Stimulated activated CD8-positive, alpha-beta memory T cell treated with anti-CD3 and anti-CD28 coated beads, Interleukin-2, amount 100 ng/mL, for 48 hours (primary cell): ENCODE data around the gene PTPRM.

Experiments used
- DNase-seq, 2 donors: peaks; one replicate each; pipeline ENCODE4 v3.0.0-alpha.2; 2020; ENCODE audit warnings: low read depth in 2 of 2

The PTPRM gene

DNA sequence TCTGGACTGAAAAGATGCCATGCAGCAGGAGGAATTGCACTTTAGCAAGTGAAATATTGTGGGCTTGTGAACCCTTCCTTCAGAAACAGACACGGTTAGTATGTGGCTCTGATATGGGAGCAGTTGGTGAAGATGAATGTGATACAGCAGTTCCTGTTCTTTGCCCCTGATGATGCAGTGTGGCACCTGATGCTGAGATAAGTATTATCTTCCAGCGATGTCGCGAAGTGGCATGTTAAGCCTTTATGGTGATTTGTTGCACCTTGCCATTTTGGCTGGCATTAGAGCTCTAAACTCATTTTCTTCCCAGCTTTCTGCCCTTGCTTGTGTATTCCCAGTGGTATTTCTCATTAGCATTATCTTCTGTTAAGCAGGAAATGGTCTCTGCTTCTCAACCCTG, 600.6 kb downstream of the PTPRM start:
- DNase-seq = no peak

DNA sequence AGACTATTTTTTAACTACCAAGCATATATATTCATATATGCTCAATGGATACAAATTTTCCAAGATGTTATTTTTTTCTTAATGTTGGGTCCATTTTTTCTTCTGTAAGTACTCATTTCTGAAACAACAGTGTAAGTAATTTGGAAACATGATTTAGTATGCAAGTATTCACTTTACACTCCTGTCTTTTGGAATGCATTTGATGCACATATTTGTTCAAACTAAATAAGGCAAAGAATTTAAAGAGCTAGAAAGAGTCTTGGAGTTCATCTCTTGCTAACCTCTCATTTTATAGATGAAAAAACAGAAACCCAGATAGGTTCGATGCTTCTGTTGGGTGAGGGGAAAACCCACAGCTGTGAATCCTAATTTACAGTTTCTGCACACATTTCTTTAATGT, 602.6 kb downstream of the PTPRM start:
- DNase-seq = no peak

DNA sequence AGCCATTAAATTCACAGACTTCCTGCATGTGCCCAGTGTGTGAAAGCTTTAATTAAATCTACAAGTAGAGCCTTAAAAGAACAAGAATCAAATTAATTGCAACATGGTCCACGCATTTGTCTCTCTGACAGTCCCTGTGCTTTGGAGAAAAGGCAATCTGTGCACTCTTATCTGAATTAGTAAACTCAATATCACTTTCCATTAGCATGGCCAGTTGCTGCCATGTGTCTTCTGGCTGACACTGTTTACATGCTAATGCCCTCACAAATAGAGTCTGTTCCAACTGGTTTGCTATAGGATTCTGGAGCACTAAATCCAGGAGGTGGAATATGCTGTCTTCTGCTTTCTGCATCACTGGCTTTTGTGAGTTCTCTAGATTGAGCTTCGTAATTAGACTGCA, 607.7 kb downstream of the PTPRM start:
- DNase-seq = no peak

DNA sequence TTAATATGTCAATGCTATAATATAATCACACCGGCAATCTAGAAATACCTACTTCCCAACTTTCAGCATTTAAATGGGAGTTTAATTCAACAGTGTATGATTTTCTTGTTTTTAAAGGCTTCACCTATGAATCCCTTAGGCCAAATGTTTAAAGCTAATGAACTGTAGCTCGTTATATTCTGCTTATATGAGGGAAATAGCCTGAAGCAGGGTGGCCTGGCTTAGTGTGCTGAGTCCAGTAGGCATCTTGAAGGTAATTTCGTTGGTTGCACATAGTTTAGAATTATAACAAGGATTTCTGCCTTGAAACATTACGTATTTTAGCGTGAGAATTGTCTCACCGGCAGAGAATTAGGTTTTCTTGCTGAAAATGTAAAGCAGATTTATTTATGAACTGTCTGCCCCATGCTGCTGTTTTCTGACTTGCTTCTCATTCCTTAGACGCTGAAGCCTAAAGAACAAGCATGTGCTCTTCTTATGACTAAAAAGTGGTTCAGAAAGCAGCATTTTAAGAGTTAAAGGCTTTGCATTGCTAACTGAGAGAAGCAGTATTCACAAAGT, 608.5 kb downstream of the PTPRM start:
- DNase-seq = no peak

DNA sequence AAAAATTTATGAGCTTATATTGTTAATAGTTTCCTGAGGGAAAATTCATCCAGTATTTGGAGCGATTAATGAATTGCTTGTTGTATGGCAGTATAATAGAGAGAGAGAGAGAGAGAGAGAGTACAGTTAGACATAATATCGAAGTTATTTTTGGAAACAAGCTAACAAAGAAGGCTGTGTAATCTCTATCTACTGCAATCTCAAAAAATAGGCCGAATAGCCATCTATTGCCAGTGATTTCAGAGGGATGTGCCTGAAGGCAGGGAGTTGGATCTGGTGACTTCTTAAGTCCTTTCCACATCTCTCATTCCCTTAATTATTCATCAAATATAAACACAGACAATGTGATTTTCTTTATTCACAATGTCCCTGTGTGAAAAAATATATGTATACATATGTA, 609.0 kb downstream of the PTPRM start:
- DNase-seq = no peak

DNA sequence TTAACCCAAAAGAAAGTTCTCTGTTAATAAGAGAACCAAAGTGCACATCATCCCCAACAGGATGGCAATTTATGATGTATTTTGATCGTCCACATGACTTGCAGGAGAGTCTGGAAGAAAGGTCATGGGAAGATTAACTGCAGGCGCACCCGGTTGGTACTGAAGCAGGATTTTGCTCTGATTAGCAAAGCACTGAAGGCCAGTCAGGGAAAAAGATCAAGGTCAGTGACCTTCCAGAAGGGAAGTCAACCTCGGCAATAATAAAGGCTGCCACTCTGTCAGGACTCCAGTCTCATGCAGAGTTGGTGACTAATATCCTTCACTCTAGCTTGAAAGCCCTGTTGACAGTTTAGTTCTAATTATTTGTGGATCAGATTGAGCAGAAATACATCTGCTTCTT, 609.4 kb downstream of the PTPRM start:
- no peak for DNase-seq

DNA sequence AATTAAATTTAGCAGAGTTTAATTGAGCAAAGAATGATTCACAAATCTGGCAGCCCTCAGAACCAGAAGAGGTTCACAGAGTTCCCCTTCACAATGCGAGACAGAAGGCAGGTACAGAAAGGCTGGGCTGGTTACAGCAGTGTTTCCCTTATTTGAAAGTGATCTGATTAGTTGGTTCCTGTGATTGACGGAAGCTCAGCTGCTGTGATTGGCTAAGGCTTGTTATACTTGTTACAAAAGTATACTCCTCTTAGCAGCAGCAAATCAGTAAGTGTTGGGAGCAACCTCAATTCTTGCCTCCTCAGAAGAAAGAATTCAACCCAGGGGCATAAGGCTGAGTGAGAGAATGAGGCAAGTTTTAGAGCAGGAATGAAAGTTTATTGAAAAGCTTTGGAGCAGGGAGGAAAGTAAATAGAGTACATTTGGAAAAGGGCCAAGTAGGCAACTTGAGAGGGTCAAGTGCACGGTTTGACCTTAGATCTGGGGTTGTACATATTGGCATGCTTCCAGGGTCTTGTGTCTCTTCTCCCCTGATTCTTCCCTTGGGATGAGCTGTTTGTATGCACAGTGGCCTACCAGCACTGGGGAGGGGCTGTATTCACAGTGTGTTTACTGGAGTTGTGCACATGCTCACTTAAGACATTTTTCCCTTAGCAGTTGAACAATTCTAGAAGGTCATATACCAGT, 610.4 kb downstream of the PTPRM start:
- DNase-seq = no peak

DNA sequence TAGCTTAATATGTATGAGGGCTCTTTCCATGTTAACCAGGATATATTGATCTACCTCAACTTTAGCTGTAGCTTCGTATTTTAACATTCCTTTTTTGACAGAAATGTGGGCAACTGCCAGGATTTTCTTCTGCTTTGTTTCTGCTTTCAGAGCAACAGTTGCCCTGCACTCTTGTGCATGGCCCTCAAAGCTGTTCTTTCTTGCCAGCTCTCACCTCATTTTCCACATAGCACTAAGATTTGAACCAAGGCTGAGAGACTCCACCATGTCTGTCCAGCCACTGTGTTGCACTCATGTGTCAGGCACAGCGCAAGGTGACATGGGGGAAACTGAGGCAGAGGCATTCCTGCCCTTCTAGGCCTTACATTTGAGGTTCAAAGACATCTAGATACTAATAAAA, 619.3 kb downstream of the PTPRM start:
- no peak for DNase-seq

DNA sequence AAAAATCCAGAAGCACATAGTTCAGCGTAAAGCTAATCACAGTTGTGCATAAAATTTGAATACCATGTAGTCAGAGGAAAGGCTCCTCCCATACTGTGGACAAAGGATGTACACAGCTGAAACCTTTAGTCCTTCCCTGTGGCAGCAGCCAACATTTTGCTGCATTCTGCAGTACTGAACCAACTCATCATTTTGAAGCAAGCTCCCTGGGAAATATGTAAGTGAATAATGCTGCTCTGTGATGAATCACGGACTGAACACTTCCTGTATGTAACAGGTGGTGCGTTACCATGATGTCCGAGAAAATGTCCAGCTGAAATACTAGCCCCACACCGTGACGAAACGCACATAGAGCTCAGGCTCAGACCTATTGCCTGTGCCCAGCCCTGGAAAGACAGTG, 621.1 kb downstream of the PTPRM start:
- DNase-seq = no peak

DNA sequence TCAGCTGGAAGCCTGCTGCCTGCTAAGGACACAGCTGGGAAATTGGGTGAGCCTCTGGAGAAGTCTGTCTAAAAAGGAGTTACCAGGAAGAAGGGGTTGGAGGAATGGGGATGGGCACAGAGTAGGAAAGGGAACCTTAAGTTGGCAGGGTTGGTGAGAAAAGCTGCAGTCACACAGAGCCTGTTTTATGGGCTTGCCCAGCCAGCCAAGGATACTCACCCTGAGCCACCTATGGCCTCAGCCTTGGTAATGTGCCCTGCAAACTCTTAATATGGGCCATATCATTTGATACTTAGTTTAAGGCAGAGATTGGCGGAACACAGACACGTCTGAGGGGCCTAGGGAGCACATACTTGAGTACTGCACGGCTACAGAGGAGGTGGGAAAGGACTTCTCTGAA, 623.9 kb downstream of the PTPRM start:
- no peak for DNase-seq

DNA sequence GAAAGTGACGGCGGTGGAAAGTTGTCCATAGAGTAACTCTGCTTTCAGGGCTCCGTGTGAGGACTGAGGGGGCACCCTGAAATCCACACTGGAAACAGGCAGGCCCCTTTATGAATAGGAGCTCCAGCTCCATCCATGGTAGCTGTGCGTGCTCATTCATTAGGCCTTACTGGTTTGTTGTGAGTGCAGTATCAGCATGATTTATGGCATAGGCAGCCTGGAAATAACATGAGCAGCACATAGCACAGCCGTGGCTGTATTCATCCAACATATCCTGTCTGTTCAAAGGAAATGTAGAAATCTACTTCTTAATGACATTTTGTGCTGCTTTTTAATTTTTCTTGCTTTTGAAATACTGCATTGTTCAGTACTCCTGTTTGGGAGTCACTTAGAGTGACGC, 627.3 kb downstream of the PTPRM start:
- no peak for DNase-seq

DNA sequence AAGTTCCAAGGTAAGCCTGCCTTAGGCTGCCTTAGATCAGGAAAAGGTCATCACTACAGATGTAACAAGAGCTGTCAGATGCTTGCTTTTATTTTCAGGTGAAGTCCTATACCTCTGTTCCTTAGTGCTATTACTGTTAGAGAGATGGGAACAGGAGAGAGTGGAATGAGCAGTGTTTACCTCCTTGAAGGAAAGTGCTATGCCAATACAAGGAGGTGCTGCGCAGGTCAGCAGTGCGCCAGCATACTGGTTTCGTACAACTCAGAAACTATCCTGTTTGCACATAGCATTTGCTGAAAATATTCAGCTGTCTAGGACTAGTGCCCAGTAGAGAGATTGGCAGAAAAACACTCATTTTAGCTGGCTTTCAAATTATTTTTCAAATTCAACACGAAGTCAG, 629.1 kb downstream of the PTPRM start:
- DNase-seq = no peak

DNA sequence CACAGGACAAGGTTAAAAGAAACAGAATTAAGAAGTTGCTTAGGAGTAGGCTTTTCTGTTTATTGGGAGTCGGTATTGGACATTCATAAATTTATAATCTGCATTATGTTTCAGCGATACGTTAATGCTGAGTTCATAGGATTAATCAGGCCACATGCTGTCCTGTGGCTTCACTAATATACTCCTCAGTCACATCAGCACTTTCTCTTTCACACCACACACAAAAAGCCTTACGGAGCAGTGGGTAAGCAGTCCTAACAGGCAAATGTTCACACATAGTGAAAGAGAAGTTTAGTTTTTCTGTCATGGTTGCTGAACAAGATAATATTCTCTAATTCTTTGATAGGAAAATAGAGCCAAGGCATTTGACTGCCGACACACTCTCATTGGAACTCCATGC, 630.4 kb downstream of the PTPRM start:
- DNase-seq = no peak

DNA sequence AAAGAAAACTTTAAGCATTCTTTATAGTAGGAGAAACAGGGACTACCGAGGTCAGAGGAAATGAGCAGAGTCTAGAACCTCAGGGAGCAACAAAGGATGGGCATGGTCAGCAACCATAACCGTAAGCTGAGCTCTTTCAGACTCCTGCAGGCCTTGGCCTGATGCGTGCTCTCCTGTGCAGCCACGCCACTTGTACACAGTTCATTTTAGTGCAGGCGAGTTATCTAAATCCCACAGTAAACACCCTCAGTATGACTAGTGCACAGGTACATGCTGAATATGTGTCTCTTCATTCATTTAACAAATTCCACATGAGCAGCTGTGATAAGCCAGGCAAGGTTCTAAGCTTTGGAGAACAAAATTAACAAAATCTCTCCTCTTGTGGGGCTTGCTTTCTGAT, 640.9 kb downstream of the PTPRM start:
- DNase-seq = no peak

DNA sequence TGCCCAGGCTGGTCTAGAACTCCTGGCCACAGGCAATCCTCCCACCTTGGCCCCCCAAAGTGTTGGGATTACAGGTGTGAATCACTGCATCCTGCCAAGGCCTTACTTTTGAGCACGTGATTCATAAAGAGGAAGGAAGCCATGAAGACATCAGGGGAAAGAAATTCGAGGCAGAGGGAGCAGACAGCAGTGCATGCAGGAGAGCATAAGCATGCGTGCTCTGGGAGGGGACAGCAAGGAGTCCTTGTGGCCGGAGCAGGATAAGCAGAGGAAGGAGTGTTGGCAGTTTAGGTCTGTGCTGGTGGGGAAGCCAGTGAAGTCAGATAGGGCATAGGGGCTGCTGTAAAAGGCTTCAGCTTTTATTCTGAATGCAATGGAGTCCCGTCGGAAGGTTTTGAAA, 641.6 kb downstream of the PTPRM start:
- DNase-seq = no peak

DNA sequence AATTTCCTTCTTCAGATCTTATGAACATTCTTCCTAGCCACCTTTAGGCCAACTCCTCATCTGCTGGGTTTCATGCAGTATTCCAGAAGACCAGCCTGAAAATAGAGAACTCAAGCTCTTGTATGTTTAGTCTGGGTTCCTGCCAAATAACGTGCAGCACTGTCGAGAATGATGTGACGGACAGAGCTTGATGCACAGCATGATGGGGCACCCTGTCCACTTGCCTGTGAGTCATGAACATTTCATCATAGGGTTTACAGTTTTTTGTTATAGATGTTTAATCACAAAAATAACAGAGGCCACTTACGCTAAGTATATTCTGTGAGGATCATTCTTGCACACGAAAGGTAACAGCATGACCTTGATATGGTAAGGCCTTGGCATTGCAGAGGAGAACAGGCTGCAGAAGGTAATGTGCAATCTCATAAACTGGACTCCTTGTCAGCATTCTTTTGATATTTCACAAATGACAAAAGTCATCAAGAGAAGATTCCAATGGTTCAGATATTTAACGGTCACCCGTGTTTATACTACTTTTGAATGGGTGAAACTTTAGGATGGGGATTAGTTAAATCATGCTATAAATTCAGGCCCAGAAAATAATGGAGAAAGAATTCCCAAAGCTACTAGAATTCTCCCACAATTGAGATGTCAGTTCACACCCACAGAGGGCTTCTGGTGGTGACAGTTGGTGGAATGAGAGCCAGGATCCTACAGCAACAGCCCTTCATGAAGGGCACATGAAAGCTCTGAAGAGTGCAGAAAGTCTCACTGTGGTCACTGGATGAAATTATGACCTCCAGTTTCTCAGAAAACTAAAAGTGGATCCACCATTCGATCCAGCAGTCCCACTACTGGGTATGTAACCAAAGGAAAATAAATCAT, 646.0 kb downstream of the PTPRM start:
- no peak for DNase-seq

DNA sequence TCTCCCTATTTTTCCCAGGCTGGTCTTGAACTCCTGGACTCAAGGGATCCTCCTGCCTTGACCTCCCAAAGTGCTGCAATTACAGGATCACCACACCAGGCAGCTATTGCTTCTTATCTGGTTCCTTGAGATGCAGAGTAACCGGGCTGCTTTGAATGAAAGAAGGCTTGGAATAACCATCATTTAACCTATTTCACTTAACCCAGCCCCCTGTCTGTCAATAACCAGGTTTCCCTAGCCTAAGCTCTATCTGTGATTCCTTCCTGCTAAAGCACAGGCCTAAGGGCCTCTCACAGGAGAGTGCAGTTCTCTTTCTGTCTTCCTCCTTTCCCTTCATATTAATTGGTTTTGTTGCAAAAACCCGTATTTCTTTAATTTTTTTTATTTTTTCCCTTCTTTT, 648.6 kb downstream of the PTPRM start:
- DNase-seq = no peak

DNA sequence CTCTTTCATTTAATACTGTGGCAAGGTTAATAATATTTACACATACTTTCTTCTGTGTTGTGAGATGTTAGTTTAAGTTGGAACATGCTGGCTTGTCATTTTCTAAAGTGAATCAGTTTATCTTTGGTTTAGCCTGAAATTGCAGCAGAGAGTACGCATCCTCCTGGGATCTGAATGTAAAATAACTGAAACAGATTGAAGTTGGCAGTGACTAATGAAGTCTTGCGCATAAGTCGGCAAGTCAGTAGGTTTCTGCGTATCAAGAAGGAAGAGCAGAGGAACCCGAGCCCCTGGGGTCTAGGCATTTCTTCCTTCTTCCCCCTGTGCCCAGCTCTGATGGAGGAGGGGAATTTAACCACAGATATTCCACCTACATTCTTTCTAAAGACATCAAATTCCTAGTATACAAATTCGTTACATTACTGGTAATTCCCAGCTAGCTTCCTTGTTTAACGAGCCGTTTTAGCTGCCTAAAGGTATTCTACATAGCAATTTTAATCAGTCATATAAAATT, 650.0 kb downstream of the PTPRM start:
- DNase-seq = no peak

DNA sequence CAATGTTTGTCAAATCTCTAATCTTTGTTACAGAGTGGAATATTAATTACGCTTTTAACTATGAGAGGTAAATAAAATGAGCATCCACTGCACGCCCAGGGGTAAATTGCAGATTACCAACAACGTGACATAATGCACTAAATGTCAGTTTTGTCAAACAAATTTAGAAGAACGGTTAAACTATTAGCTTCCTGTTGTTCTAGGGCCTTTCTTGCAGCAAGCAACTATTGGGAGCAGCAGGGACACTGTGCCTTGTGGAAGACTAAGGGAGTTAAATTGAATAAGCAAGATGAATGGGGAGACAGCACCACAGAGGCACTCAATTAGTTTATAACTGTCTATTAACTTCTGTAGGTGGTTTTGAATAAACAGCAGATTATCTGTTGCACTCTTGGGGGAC, 651.1 kb downstream of the PTPRM start:
- no peak for DNase-seq

DNA sequence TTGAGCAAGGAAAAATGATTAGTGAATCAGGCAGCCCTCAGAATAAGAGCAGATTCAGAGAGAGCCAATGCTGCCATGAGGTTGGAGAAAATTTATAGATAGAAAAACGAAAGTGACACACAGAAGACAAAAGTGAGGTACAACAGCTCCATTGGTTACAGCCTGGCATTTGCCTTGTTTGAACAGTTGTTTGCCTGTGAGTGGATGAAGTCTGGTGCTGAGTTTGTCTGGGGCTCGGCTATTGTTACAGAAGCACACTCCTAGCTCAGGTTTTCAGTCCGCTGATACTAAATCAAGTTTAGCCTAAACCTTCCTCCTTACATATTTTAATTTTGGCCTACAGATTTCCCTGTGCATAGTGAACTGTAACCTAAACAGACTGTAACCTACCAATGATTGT, 654.3 kb downstream of the PTPRM start:
- DNase-seq = no peak

DNA sequence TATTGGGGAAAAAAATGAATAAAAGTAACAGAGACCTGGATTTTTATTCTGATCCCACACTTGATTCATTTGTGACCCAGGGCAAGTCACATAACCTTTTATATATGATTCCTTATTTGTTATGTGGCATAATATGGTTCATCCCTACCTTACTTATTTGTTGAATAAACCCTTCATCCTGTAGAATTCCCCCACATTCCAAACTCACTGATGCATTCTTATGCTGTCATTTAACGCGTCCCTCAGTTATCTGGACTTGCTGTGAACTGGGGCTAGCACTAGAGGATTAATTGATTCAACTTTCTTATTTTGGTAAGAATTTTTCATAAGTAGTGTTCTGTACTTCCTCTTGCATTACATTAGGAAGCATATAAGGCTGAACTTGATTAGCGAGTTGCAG, 657.5 kb downstream of the PTPRM start:
- no peak for DNase-seq

DNA sequence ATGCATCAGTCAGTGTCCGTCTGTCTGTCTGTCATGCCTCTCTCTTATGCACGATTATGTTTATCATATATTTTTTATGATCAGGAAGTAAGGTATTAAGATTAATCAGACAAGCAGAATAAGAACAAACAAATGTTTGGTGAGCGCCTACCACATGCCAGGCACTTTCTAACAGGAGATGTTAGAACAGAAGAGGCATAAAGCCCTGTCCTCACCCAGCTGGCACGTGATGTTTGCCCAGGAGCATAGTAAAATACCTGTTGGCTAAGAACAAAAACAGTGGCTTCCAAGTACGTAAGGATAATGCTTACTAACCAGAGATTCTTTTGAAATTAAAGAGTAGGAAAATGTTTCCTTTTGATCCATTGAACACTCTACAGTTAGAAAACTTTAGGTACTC, 661.9 kb downstream of the PTPRM start:
- DNase-seq = no peak

DNA sequence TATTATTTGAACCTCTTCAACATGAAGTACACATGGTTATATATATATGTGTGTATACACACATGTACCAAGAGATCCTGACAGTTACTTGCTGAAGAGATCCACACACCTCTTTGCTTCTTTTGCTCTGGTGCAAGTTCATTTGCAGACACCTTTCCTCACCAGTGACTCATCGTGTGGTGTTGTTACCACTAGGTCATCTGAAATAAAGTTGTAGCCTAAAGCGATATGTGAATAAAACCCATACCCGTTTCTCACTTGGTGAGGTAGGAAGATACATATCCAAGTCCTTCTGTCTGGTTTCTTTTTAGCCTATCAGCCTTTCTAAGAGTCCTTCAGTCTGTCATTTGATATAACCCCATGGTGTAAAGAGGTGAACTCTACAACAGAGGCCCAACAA, 662.7 kb downstream of the PTPRM start:
- no peak for DNase-seq
